Caco-2 (cell line): ENCODE measurements around the gene MAPK13. TPM values are rescaled to one million over a fixed set of nuclear protein-coding genes. Genes with fewer than 3 reads are reported as not detected.

ENCODE experiments used
- BruUV-seq: library from RNA; stranded (reverse); fragments of 400-500 nt; replicated peaks from 2 replicates; lab custom pipeline; 2021; lab: Mats Ljungman, UMichigan
- CTCF ChIA-PET: fragments of 300-600 bp; sonication (Branson Sonifier 250); formaldehyde crosslinking; loops from one replicate; lab custom pipeline; 2022; ENCODE audit warnings: antibody characterized with exemption; lab: Charles Lee
- POLR2A ChIA-PET: fragments of 300-600 bp; sonication (Branson Sonifier 250); formaldehyde crosslinking; loops from one replicate; lab custom pipeline; 2022; ENCODE audit warnings: antibody characterized with exemption; lab: Charles Lee
- DNase-seq, 2 experiments: peaks; one replicate each; pipeline versions ENCODE4 v3.0.0 to v3.0.0-alpha.2; 2020 to 2022
- H3K27me3 ChIP-seq: replicated peaks from 2 replicates; pipeline ENCODE4 v1.6.0; 2011; ENCODE audit warnings: low read length; ENCODE audit not compliant: control insufficient read depth, insufficient read depth
- H3K36me3 ChIP-seq: 2 replicates; pipeline ENCODE4 v1.5.1; 2011; ENCODE audit warnings: low read length; ENCODE audit not compliant: control insufficient read depth, insufficient read depth
- H3K4me1 ChIP-seq: fragments of 250-450 bp; sonication (Bioruptor Pico); 2 replicates; pipeline ENCODE4 v1.5.1; 2020; ENCODE audit warnings: mild to moderate bottlenecking
- H3K4me3 ChIP-seq: 2 replicates; pipeline ENCODE4 v1.5.1; 2011; ENCODE audit warnings: low read depth, mild to moderate bottlenecking, control low read depth, low read length
- H3K9me3 ChIP-seq: fragments of 250-450 bp; sonication (Bioruptor Pico); 2 replicates; pipeline ENCODE4 v1.5.1; 2020; ENCODE audit warnings: mild to moderate bottlenecking, moderate library complexity
- H3K27ac Mint-ChIP-seq: one replicate; pipeline ENCODE4 v1.8.0; 2022; ENCODE audit warnings: mixed read lengths; ENCODE audit not compliant: unreplicated experiment
- H3K27me3 Mint-ChIP-seq: one replicate; pipeline ENCODE4 v1.8.0; 2022; ENCODE audit warnings: mixed read lengths; ENCODE audit not compliant: insufficient read depth, unreplicated experiment
- H3K36me3 Mint-ChIP-seq: one replicate; pipeline ENCODE4 v1.8.0; 2022; ENCODE audit warnings: mild to moderate bottlenecking, mixed read lengths; ENCODE audit not compliant: insufficient read depth, unreplicated experiment
- H3K4me1 Mint-ChIP-seq: one replicate; pipeline ENCODE4 v1.8.0; 2022; ENCODE audit warnings: low read depth, mixed read lengths; ENCODE audit not compliant: unreplicated experiment
- H3K4me3 Mint-ChIP-seq: one replicate; pipeline ENCODE4 v1.8.0; 2022; ENCODE audit warnings: mild to moderate bottlenecking, moderate library complexity, mixed read lengths; ENCODE audit not compliant: unreplicated experiment
- H3K9me3 Mint-ChIP-seq: one replicate; pipeline ENCODE4 v1.8.0; 2022; ENCODE audit warnings: mixed read lengths; ENCODE audit not compliant: unreplicated experiment
- CTCF ChIP-seq, 2 experiments: fragments of 200-600 bp in 1 of 2; IDR thresholded peaks; 1 replicate in 1 of 2; 2 replicates in 1 of 2; pipeline versions ENCODE4 v1.5.1 to v1.8.0; 2011 to 2022; ENCODE audit warnings: antibody characterized with exemption in 1 of 2, control low read depth in 1 of 2, inconsistent platforms in 1 of 2, low read depth in 1 of 2, low read length in 1 of 2, mild to moderate bottlenecking in 1 of 2, moderate library complexity in 1 of 2; ENCODE audit not compliant: insufficient read depth in 1 of 2, severe bottlenecking in 1 of 2, unreplicated experiment in 1 of 2
- intact Hi-C: fragments of 100-400 bp; cut with micrococcal nuclease; formaldehyde crosslinking; loops from one replicate; pipeline ENCODE4 v1.10.0; 2022; ENCODE audit not compliant: unreplicated experiment
- total RNA-seq: library from RNA; stranded (reverse); gene quantifications from 2 replicates; pipeline ENCODE4 v1.2.3, GENCODE V29; 2022

The MAPK13 gene
- total RNA-seq, 1 experiment from 2014 or later: 45.7 TPM

- POLR2A ChIA-PET: no interaction called here
- Histone ChIP-seq H3K36me3 (no peaks in the 10 kb centered on the region), H3K4me1 (no peaks in the 10 kb centered on the region), H3K27me3 (no peaks in the 10 kb centered on the region), H3K9me3 (0 out of 2 replicates have a peak, but pooled peaks cover 2% of the 10 kb centered on the region), H3K4me3 (no peak overlapping the region)
- no peaks in the 10 kb centered on the region for H3K9me3 Mint-ChIP-seq
- intact Hi-C loops: no loop called here
- TF ChIP-seq CTCF (IDR thresholded peaks at IDR 0.05; ENCODE audit: insufficient read depth in 1 of 2, low read depth in 1 of 2, low read length in 1 of 2, severe bottlenecking in 1 of 2, unreplicated experiment in 1 of 2): no peak
- H3K27ac Mint-ChIP-seq: no peak overlapping the region
- no peaks in the 10 kb centered on the region for H3K36me3 Mint-ChIP-seq
- no peak overlapping the region for H3K4me3 Mint-ChIP-seq
- no peaks in the 10 kb centered on the region for H3K4me1 Mint-ChIP-seq
- no TSS peak for BruUV-seq
- peaks cover 7% of the 10 kb centered on the region for H3K27me3 Mint-ChIP-seq
- CTCF ChIA-PET: no interaction called here
- no peak for DNase-seq
Observed at GRCh38 chr6:36160147-36160760, 29.9 kb downstream of the MAPK13 start.

- POLR2A ChIA-PET: no interaction called here
- no TSS peak for BruUV-seq
- CTCF ChIA-PET: no interaction called here
- no peaks in the 10 kb centered on the region for H3K9me3 Mint-ChIP-seq
- peaks cover 12% of the 10 kb centered on the region for H3K27me3 Mint-ChIP-seq
- H3K27ac Mint-ChIP-seq: no peak overlapping the region
- H3K4me3 ChIP-seq: no peak overlapping the region
- no peaks in the 10 kb centered on the region for H3K36me3 Mint-ChIP-seq
- H3K4me1 ChIP-seq: no peaks in the 10 kb centered on the region
- H3K4me3 Mint-ChIP-seq: no peak overlapping the region
- no peaks in the 10 kb centered on the region for H3K36me3 ChIP-seq
- intact Hi-C loops: no loop called here
- H3K9me3 ChIP-seq: no peaks in the 10 kb centered on the region
- TF ChIP-seq CTCF (IDR thresholded peaks at IDR 0.05; ENCODE audit: insufficient read depth in 1 of 2, low read depth in 1 of 2, low read length in 1 of 2, severe bottlenecking in 1 of 2, unreplicated experiment in 1 of 2): no peak
- H3K4me1 Mint-ChIP-seq: no peaks in the 10 kb centered on the region
- no peaks in the 10 kb centered on the region for H3K27me3 ChIP-seq
- DNase-seq: no peak
Observed at GRCh38 chr6:36169023-36170007, 39.0 kb downstream of the MAPK13 start.

GRCh38 chr6:36170704-36171103, 40.4 kb downstream of the MAPK13 start:
- Histone ChIP-seq H3K4me1 (no peaks in the 10 kb centered on the region), H3K9me3 (no peaks in the 10 kb centered on the region), H3K4me3 (no peak overlapping the region), H3K27me3 (no peaks in the 10 kb centered on the region), H3K36me3 (no peaks in the 10 kb centered on the region)
- Mint-ChIP-seq H3K27ac (no peak overlapping the region), H3K9me3 (no peaks in the 10 kb centered on the region), H3K27me3 (peaks cover 10% of the 10 kb centered on the region), H3K4me3 (no peak overlapping the region), H3K36me3 (no peaks in the 10 kb centered on the region), H3K4me1 (no peaks in the 10 kb centered on the region)
- ChIA-PET CTCF (no interaction called here), POLR2A (no interaction called here)
- intact Hi-C loops: no loop called here
- BruUV-seq: no TSS peak
- TF ChIP-seq CTCF (IDR thresholded peaks at IDR 0.05; ENCODE audit: insufficient read depth in 1 of 2, low read depth in 1 of 2, low read length in 1 of 2, severe bottlenecking in 1 of 2, unreplicated experiment in 1 of 2): no peak
- DNase-seq: no peak
